IMR-90 (cell line): ENCODE data around the gene REV3L.
"Not testable (repeated sequence)": the region's sequence is repeated elsewhere in the genome, so short reads cannot be mapped to it uniquely, and the experiment has no call there.

ENCODE experiments used
- CEBPB ChIP-seq: IDR thresholded peaks from 2 replicates; pipeline ENCODE4 v1.6.1; 2012; ENCODE audit warnings: low read depth, low read length, improper control_type of control experiment
- MAFK ChIP-seq: IDR thresholded peaks from 2 replicates; pipeline ENCODE4 v1.6.1; 2012; ENCODE audit warnings: low read depth, low read length, improper control_type of control experiment
- MXI1 ChIP-seq: IDR thresholded peaks from 2 replicates; pipeline ENCODE4 v1.6.1; 2012; ENCODE audit warnings: low read depth, mild to moderate bottlenecking, low read length, moderate library complexity, borderline replicate concordance
- POLR2A ChIP-seq: IDR thresholded peaks from 2 replicates; pipeline ENCODE4 v1.6.1; 2012; ENCODE audit warnings: mild to moderate bottlenecking, low read depth, low read length
- RAD21 ChIP-seq: IDR thresholded peaks from 2 replicates; pipeline ENCODE4 v1.6.1; 2012; ENCODE audit warnings: low read length, improper control_type of control experiment
- RCOR1 ChIP-seq: IDR thresholded peaks from 2 replicates; pipeline ENCODE4 v1.6.1; 2012; ENCODE audit warnings: mild to moderate bottlenecking, low read length, improper control_type of control experiment; ENCODE audit not compliant: insufficient replicate concordance
- USF2 ChIP-seq: fragments of 150-350 bp; IDR thresholded peaks from 2 replicates; pipeline ENCODE4 v1.6.1; 2017; ENCODE audit warnings: mild to moderate bottlenecking, antibody characterized with exemption, low read length, low read depth
- TF ChIP-seq, protein P1 (sequence below): conservative IDR thresholded peaks from 2 replicates; pipeline ENCODE4 v1.5.1; 2012; ENCODE audit warnings: mild to moderate bottlenecking, low read depth, low read length, improper control_type of control experiment

- TF ChIP-seq, protein P1, sequence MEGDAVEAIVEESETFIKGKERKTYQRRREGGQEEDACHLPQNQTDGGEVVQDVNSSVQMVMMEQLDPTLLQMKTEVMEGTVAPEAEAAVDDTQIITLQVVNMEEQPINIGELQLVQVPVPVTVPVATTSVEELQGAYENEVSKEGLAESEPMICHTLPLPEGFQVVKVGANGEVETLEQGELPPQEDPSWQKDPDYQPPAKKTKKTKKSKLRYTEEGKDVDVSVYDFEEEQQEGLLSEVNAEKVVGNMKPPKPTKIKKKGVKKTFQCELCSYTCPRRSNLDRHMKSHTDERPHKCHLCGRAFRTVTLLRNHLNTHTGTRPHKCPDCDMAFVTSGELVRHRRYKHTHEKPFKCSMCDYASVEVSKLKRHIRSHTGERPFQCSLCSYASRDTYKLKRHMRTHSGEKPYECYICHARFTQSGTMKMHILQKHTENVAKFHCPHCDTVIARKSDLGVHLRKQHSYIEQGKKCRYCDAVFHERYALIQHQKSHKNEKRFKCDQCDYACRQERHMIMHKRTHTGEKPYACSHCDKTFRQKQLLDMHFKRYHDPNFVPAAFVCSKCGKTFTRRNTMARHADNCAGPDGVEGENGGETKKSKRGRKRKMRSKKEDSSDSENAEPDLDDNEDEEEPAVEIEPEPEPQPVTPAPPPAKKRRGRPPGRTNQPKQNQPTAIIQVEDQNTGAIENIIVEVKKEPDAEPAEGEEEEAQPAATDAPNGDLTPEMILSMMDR = not testable (repeated sequence)
- TF ChIP-seq RCOR1, MXI1, CEBPB, USF2, POLR2A, MAFK, RAD21: not testable (repeated sequence)
Measured at GRCh38 chr6:111284356-111284755, 198.7 kb downstream of the REV3L start.
